Upper lobe of right lung (tissue), 1 donor: Measurements from ENCODE around the gene CCDC38. TPM values are rescaled to one million over a fixed set of nuclear protein-coding genes. Genes with fewer than 3 reads are reported as not detected.
"Not testable (repeated sequence)": the region's sequence is repeated elsewhere in the genome, so short reads cannot be mapped to it uniquely, and the experiment has no call there.

Source experiments
- ATAC-seq: fragments of 200-7000 bp; cut with Tn5 transposase; one replicate; pipeline ENCODE4 v1.9.1; 2020; ENCODE audit warnings: mild to moderate bottlenecking, moderate library complexity
- DNase-seq: peaks from one replicate; pipeline ENCODE4 v3.0.0-alpha.2; 2020
- H3K27ac ChIP-seq: fragments of 200-600 bp; one replicate; pipeline ENCODE4 v1.8.0; 2022
- H3K27me3 ChIP-seq: fragments of 200-600 bp; one replicate; pipeline ENCODE4 v1.8.0; 2022; ENCODE audit warnings: mild to moderate bottlenecking
- H3K36me3 ChIP-seq: fragments of 200-600 bp; one replicate; pipeline ENCODE4 v1.8.0; 2022
- H3K4me1 ChIP-seq: fragments of 200-600 bp; one replicate; pipeline ENCODE4 v1.8.0; 2022
- H3K4me3 ChIP-seq: fragments of 200-600 bp; one replicate; pipeline ENCODE4 v1.8.0; 2022; ENCODE audit warnings: mild to moderate bottlenecking
- H3K9me3 ChIP-seq: fragments of 200-600 bp; one replicate; pipeline ENCODE4 v1.8.0; 2022
- CTCF ChIP-seq: fragments of 200-600 bp; IDR thresholded peaks from one replicate; pipeline ENCODE4 v1.8.0; 2022; ENCODE audit warnings: antibody characterized with exemption
- intact Hi-C: fragments of 100-400 bp; cut with DNase I; formaldehyde crosslinking; loops from one replicate; pipeline ENCODE4 v1.11.0; 2022
- total RNA-seq: library from RNA; stranded (reverse); fragmentation: NEBNext Ultra II Directional; extraction: Animal tissue kit (Norgen Biotek cat#: 25700); gene quantifications from one replicate; pipeline ENCODE4 v1.2.1, GENCODE V29; 2021
- donor health status: DM: no; HTN: yes; CAD: no; lungs with severe emphysema.

CCDC38 gene
- total RNA-seq, 1 donor from 2014 or later, result not detected

GRCh38 chr12:95976416-95976832 is 34.0 kb upstream of the CCDC38 start:
- no peaks in the 10 kb centered on the region for H3K9me3 ChIP-seq
- H3K27ac ChIP-seq, result no peak overlapping the region
- no peak for DNase-seq
- no peak overlapping the region for H3K4me3 ChIP-seq
- no peak for ATAC-seq
- TF ChIP-seq CTCF, result no peak
- no peaks in the 10 kb centered on the region for H3K4me1 ChIP-seq
- no peaks in the 10 kb centered on the region for H3K36me3 ChIP-seq
- no peaks in the 10 kb centered on the region for H3K27me3 ChIP-seq
- intact Hi-C loops, result no loop called here

- Histone ChIP-seq H3K4me1 (no peaks in the 10 kb centered on the region), H3K27me3 (no peaks in the 10 kb centered on the region), H3K36me3 (no peaks in the 10 kb centered on the region), H3K4me3 (no peak overlapping the region), H3K27ac (no peak overlapping the region), H3K9me3 (no peaks in the 10 kb centered on the region)
- no peak for TF ChIP-seq CTCF
- no peak for ATAC-seq
- no peak for DNase-seq
- intact Hi-C loops, result no loop called here
These were observed 33.1 kb upstream of the CCDC38 start for GRCh38 chr12:95975491-95975890.

GRCh38 chr12:95974358-95974757 is 31.9 kb upstream of the CCDC38 start:
- Histone ChIP-seq H3K27me3 (no peaks in the 10 kb centered on the region), H3K36me3 (no peaks in the 10 kb centered on the region), H3K9me3 (no peaks in the 10 kb centered on the region), H3K4me1 (no peaks in the 10 kb centered on the region), H3K27ac (no peak overlapping the region), H3K4me3 (no peak overlapping the region)
- ATAC-seq (no peak), DNase-seq (no peak)
- no peak for TF ChIP-seq CTCF
- intact Hi-C loops, result no loop called here

GRCh38 chr12:95972832-95973456 is 30.5 kb upstream of the CCDC38 start:
- Histone ChIP-seq H3K4me1 (no peaks in the 10 kb centered on the region), H3K27me3 (no peaks in the 10 kb centered on the region), H3K36me3 (no peaks in the 10 kb centered on the region), H3K4me3 (no peak overlapping the region), H3K27ac (no peak overlapping the region), H3K9me3 (no peaks in the 10 kb centered on the region)
- no peak for TF ChIP-seq CTCF
- DNase-seq (no peak), ATAC-seq (no peak)
- intact Hi-C loops, result no loop called here

GRCh38 chr12:95970905-95971304 is 28.5 kb upstream of the CCDC38 start:
- Histone ChIP-seq H3K27me3 (no peaks in the 10 kb centered on the region), H3K27ac (no peak overlapping the region), H3K36me3 (no peaks in the 10 kb centered on the region), H3K4me1 (no peaks in the 10 kb centered on the region), H3K4me3 (no peak overlapping the region), H3K9me3 (no peaks in the 10 kb centered on the region)
- no peak for DNase-seq
- intact Hi-C loops, result no loop called here
- no peak for TF ChIP-seq CTCF
- no peak for ATAC-seq

- intact Hi-C loops, H3K27me3 ChIP-seq, H3K4me1 ChIP-seq, H3K9me3 ChIP-seq, ATAC-seq, H3K36me3 ChIP-seq, H3K4me3 ChIP-seq, H3K27ac ChIP-seq, DNase-seq: not testable (repeated sequence)
These were observed 26.7 kb upstream of the CCDC38 start for GRCh38 chr12:95969116-95969515.
